MCF 10A (cell line): ENCODE data around the gene KDM6A. TPM values are rescaled to one million over a fixed set of nuclear protein-coding genes. Genes with fewer than 3 reads are reported as not detected.

ENCODE experiments used
- BruUV-seq: library from RNA; stranded (reverse); fragments of 400-500 nt; replicated peaks from 2 replicates; lab custom pipeline; 2021; lab: Mats Ljungman, UMichigan
- CTCF ChIA-PET: fragments of 300-600 bp; sonication (Branson Sonifier 250); formaldehyde crosslinking; extraction: SDS; loops from one replicate; lab custom pipeline; 2021; ENCODE audit warnings: antibody characterized with exemption, inconsistent platforms; lab: Yijun Ruan, JAX
- POLR2A ChIA-PET: fragments of 300-600, 350-650 bp; sonication (Branson Sonifier 250); formaldehyde crosslinking; extraction: SDS; loops from one replicate; lab custom pipeline; 2020; ENCODE audit warnings: antibody characterized with exemption, inconsistent platforms; lab: Yijun Ruan, JAX
- DNase-seq: peaks from one replicate; pipeline ENCODE4 v3.0.0-alpha.2; 2018; ENCODE audit not compliant: unreplicated experiment
- H3K27ac Mint-ChIP-seq: one replicate; pipeline ENCODE4 v1.8.0; 2022; ENCODE audit warnings: mild to moderate bottlenecking, low read depth, mixed read lengths; ENCODE audit not compliant: unreplicated experiment
- H3K27me3 Mint-ChIP-seq: one replicate; pipeline ENCODE4 v1.8.0; 2022; ENCODE audit warnings: mixed read lengths; ENCODE audit not compliant: insufficient read depth, unreplicated experiment
- H3K36me3 Mint-ChIP-seq: one replicate; pipeline ENCODE4 v1.8.0; 2022; ENCODE audit warnings: mild to moderate bottlenecking, moderate library complexity, mixed read lengths; ENCODE audit not compliant: insufficient read depth, unreplicated experiment
- H3K4me1 Mint-ChIP-seq: one replicate; pipeline ENCODE4 v1.8.0; 2022; ENCODE audit warnings: mixed read lengths; ENCODE audit not compliant: insufficient read depth, unreplicated experiment
- H3K4me3 Mint-ChIP-seq: one replicate; pipeline ENCODE4 v1.8.0; 2022; ENCODE audit warnings: mild to moderate bottlenecking, moderate library complexity, mixed read lengths; ENCODE audit not compliant: unreplicated experiment
- H3K9me3 Mint-ChIP-seq: one replicate; pipeline ENCODE4 v1.8.0; 2022; ENCODE audit warnings: mixed read lengths; ENCODE audit not compliant: unreplicated experiment
- intact Hi-C: fragments of 100-400 bp; cut with micrococcal nuclease; formaldehyde crosslinking; loops from 2 replicates; pipeline ENCODE4 v1.14.1; 2022
- total RNA-seq: library from RNA; stranded (reverse); gene quantifications from 2 replicates; pipeline ENCODE4 v1.2.3, GENCODE V29; 2022
- TF ChIP-seq, protein P1 (sequence below): fragments of 200-600 bp; IDR thresholded peaks from one replicate; pipeline ENCODE4 v1.8.0; 2022; ENCODE audit warnings: antibody characterized with exemption, mild to moderate bottlenecking; ENCODE audit not compliant: unreplicated experiment

The KDM6A gene
- total RNA-seq, 1 experiment from 2014 or later, result 31.8 TPM

DNA sequence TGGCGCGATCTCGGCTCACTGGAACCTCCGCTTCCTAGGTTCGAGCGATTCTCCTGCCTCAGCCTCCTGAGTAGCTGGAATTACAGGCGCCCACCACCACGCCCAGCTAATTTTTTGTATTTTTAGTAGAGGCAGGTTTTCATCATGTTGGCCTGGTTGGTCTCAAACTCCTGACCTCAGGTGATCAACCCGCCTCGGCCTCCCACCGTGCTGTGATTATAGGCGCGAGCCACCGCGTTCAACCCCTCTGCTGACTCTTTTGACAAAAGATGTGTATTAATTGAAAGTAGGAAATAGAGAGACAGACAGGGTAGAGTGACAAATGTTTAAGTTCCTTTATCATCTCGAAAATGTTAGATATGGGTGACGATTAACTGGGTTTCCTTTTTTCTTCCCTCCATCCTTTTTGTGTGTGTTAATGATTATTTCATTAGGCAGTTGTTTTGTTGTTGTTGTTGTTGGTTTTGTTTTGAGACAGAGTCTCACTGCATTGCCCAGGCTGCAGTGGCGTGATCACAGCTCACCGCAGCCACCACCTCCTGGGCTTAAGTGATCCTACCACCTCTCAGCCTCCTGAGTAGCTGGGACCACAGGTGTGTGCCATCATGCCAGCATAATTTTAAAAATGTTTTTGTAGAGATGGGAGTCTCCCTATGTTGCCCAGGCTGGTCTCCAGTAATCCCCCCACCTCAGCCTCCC lies 79.5 kb downstream of the KDM6A start:
- POLR2A ChIA-PET, result interaction anchor here (0.6 to 1.0 kb wide), 2 partner anchors 73 to 156 kb away, joined by 3 read pairs; no protein-coding TSS in a partner anchor
- Mint-ChIP-seq H3K27me3 (no peaks in the 10 kb centered on the region), H3K9me3 (no peaks in the 10 kb centered on the region), H3K27ac (no peak overlapping the region), H3K4me3 (no peak overlapping the region), H3K36me3 (peaks cover 8% of the 10 kb centered on the region), H3K4me1 (peaks cover 24% of the 10 kb centered on the region)
- BruUV-seq, result no TSS peak
- DNase-seq, result no peak
- TF ChIP-seq, protein P1, sequence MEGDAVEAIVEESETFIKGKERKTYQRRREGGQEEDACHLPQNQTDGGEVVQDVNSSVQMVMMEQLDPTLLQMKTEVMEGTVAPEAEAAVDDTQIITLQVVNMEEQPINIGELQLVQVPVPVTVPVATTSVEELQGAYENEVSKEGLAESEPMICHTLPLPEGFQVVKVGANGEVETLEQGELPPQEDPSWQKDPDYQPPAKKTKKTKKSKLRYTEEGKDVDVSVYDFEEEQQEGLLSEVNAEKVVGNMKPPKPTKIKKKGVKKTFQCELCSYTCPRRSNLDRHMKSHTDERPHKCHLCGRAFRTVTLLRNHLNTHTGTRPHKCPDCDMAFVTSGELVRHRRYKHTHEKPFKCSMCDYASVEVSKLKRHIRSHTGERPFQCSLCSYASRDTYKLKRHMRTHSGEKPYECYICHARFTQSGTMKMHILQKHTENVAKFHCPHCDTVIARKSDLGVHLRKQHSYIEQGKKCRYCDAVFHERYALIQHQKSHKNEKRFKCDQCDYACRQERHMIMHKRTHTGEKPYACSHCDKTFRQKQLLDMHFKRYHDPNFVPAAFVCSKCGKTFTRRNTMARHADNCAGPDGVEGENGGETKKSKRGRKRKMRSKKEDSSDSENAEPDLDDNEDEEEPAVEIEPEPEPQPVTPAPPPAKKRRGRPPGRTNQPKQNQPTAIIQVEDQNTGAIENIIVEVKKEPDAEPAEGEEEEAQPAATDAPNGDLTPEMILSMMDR, result no peak
- intact Hi-C loops, result no loop called here
- CTCF ChIA-PET, result interaction anchor here (0.5 kb wide), 1 partner anchor 826 kb away, joined by 3 read pairs; no protein-coding TSS in a partner anchor

DNA sequence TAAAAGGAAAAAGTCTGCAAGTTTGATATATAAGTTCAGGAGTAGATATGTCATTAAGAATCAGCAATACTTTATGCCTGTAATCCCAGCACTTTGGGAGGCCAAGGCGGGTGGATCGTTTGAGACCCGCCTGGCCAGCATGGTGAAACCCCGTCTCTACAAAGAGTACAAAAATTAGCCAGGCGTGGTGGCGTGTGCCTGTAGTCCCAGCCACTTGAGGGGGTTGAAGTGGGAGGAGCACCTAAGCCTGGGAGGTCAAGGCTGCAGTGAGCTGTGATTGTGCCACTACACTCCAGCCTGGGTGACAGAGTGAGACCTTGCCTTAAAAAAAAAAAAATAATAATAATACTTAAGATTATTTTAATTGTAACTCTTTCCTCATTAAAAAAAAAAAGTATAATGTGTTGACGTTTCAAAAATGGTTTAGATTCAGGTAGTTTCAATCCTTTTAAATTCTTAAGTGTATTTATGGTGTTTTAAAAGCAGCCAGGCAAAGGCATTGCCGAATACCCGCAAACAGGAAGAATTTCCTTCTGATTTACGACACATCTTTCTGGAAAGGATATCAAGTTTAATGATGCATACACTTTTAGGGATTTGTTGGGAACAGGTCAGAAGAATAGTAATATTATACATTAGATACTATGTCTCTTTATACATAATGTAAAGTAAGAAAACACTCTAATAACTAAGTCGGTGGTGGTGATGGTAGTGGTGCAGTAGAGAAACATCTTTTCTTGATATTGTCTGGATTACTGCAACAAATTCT lies 80.9 kb downstream of the KDM6A start:
- Mint-ChIP-seq H3K4me3 (no peak overlapping the region), H3K9me3 (no peaks in the 10 kb centered on the region), H3K4me1 (peaks cover 24% of the 10 kb centered on the region), H3K27me3 (no peaks in the 10 kb centered on the region), H3K27ac (no peak overlapping the region), H3K36me3 (peaks cover 8% of the 10 kb centered on the region)
- TF ChIP-seq, protein P1, result no peak
- ChIA-PET CTCF (no interaction called here), POLR2A (no interaction called here)
- intact Hi-C loops, result no loop called here
- DNase-seq, result no peak
- BruUV-seq, result no TSS peak

DNA sequence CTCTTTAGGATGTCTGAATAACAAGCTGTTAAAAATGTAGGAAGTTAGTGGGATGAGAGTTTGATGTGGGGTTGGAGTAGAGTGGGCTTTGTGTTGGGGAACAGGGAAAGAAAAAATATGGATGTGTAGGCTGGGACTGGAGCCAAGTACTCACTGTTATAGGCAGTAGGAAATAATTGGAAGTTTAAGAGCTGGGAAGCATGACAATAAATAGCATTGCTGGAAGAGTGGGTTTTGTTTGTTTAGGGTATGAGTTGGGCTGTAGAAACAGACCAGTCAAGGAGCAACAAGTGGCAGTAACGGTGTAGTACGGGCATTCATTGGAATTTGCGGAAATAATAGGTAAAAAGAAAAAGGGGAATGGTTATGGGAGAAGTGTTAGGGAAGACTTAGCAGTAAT lies 81.6 kb downstream of the KDM6A start:
- intact Hi-C loops, result no loop called here
- Mint-ChIP-seq H3K4me3 (no peak overlapping the region), H3K27me3 (no peaks in the 10 kb centered on the region), H3K27ac (no peak overlapping the region), H3K4me1 (peaks cover 24% of the 10 kb centered on the region), H3K9me3 (no peaks in the 10 kb centered on the region), H3K36me3 (peaks cover 8% of the 10 kb centered on the region)
- ChIA-PET POLR2A (no interaction called here), CTCF (no interaction called here)
- TF ChIP-seq, protein P1, result no peak
- no TSS peak for BruUV-seq
- no peak for DNase-seq

DNA sequence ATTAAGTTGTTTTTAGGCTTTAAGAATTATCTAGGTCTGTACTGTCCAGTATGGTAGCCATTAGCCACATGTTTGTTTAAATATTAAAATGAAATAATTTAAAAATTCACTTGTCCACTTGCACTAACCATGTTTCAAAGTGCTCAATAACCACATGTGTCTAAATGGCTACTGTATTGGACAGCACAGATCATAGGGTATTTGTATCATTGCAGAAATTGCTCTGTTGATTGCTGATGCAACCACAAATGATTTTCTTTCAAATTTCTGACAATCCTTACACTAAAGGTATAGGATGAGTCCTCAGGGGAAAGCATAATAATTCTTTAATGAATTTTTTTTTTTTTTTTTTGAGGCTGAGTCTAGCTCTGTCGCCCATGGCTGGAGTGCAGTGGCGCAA lies 84.9 kb downstream of the KDM6A start:
- H3K4me1 Mint-ChIP-seq, result peaks cover 18% of the 10 kb centered on the region
- no peak overlapping the region for H3K4me3 Mint-ChIP-seq
- TF ChIP-seq, protein P1, result no peak
- intact Hi-C loops, result no loop called here
- no peak overlapping the region for H3K27ac Mint-ChIP-seq
- H3K36me3 Mint-ChIP-seq, result peaks cover 19% of the 10 kb centered on the region
- ChIA-PET POLR2A (no interaction called here), CTCF (interaction anchor here (0.6 to 0.9 kb wide), 2 partner anchors 14 to 153 kb away, joined by 3 to 4 read pairs; no protein-coding TSS in a partner anchor)
- no TSS peak for BruUV-seq
- H3K9me3 Mint-ChIP-seq, result no peaks in the 10 kb centered on the region
- DNase-seq, result no peak
- no peaks in the 10 kb centered on the region for H3K27me3 Mint-ChIP-seq
